Peyer's patch (tissue), 4 donors: ENCODE results near the gene PPP1R13B. TPM values are rescaled to one million over a fixed set of nuclear protein-coding genes. Genes with fewer than 3 reads are reported as not detected.

Source experiments
- DNase-seq, 3 donors: peaks; one replicate each; pipeline ENCODE4 v3.0.0-alpha.2; 2017 to 2019
- H3K27ac ChIP-seq, 4 donors: fragments of 200-600 bp; sonication (generic); one replicate each; pipeline ENCODE4 v1.5.1; 2016 to 2019
- H3K27me3 ChIP-seq, 2 donors: fragments of 200-600 bp; sonication (generic); one replicate each; pipeline ENCODE4 v1.5.1; 2019
- H3K36me3 ChIP-seq, 3 donors: fragments of 200-600 bp; sonication (generic); one replicate each; pipeline ENCODE4 v1.5.1; 2016 to 2019
- H3K4me1 ChIP-seq, 4 donors: fragments of 200-600 bp; sonication (generic); one replicate each; pipeline ENCODE4 v1.5.1; 2016 to 2019
- H3K4me3 ChIP-seq, 4 donors: fragments of 200-600 bp; sonication (generic); 1 replicate in 3 of 4; 2 replicates in 1 of 4; pipeline ENCODE4 v1.5.1; 2016 to 2019; ENCODE audit warnings: mild to moderate bottlenecking in 1 of 4
- H3K9me3 ChIP-seq, 4 donors: fragments of 200-600 bp; sonication (generic); one replicate each; pipeline ENCODE4 v1.5.1; 2016 to 2019; ENCODE audit warnings: mild to moderate bottlenecking in 1 of 4
- CTCF ChIP-seq, 6 experiments: fragments of 450-650 bp in 4 of 6; fragments of 200-600 bp in 2 of 6; sonication (generic) in 1 of 6; IDR thresholded peaks; one replicate each; pipeline ENCODE4 v1.5.1; 2017 to 2019; ENCODE audit warnings: antibody characterized with exemption in 6 of 6, mild to moderate bottlenecking in 3 of 6, moderate library complexity in 1 of 6
- POLR2A ChIP-seq, 2 donors: fragments of 450-650 bp; IDR thresholded peaks; one replicate each; pipeline ENCODE4 v1.5.1; 2017; ENCODE audit warnings: antibody characterized with exemption in 2 of 2, mild to moderate bottlenecking in 2 of 2, moderate library complexity in 2 of 2
- total RNA-seq, 4 donors: library from RNA; depleted of rRNA; stranded (reverse); fragments of >200 nt; gene quantifications; one replicate each; pipeline ENCODE4 v1.1.0, GENCODE V29; 2016

Gene PPP1R13B
- total RNA-seq, 4 donors from 2014 or later = 30.5 to 78.3 (median 54.0) TPM

- H3K36me3 ChIP-seq = peaks cover 0 to 16% (median 0%) of the 10 kb centered on the region in 3 donors
- no peaks in the 10 kb centered on the region for H3K9me3 ChIP-seq
- no peaks in the 10 kb centered on the region for H3K4me1 ChIP-seq
- no peak for TF ChIP-seq CTCF (IDR thresholded peaks at IDR 0.05)
- no peak for TF ChIP-seq POLR2A (IDR thresholded peaks at IDR 0.05)
- no peak for DNase-seq
- H3K27ac ChIP-seq = no peak overlapping the region
- H3K27me3 ChIP-seq = no peaks in the 10 kb centered on the region
- no peak overlapping the region for H3K4me3 ChIP-seq
These were observed 93.6 kb downstream of the PPP1R13B start for GRCh38 chr14:103753774-103754173.

- TF ChIP-seq CTCF (IDR thresholded peaks at IDR 0.05) = peak in 2 of 6 experiments; percentile 39 to 57
- TF ChIP-seq POLR2A (IDR thresholded peaks at IDR 0.05) = no peak
- no peaks in the 10 kb centered on the region for H3K27me3 ChIP-seq
- DNase-seq = no peak
- peaks cover 0 to 32% (median 0%) of the 10 kb centered on the region in 3 donors for H3K36me3 ChIP-seq
- H3K4me1 ChIP-seq = no peaks in the 10 kb centered on the region
- no peak overlapping the region for H3K4me3 ChIP-seq
- no peak overlapping the region for H3K27ac ChIP-seq
- H3K9me3 ChIP-seq = no peaks in the 10 kb centered on the region
These were observed 97.5 kb downstream of the PPP1R13B start for GRCh38 chr14:103749860-103750259.

- DNase-seq = no peak
- TF ChIP-seq POLR2A (IDR thresholded peaks at IDR 0.05) (no peak), CTCF (IDR thresholded peaks at IDR 0.05) (no peak)
- H3K36me3 ChIP-seq = peaks cover 0 to 32% (median 0%) of the 10 kb centered on the region in 3 donors
- H3K4me1 ChIP-seq = no peaks in the 10 kb centered on the region
- H3K9me3 ChIP-seq = no peaks in the 10 kb centered on the region
- H3K4me3 ChIP-seq = no peak overlapping the region
- H3K27me3 ChIP-seq = no peaks in the 10 kb centered on the region
- H3K27ac ChIP-seq = no peak overlapping the region
These were observed 97.9 kb downstream of the PPP1R13B start for GRCh38 chr14:103749452-103749851.

GRCh38 chr14:103748534-103748857 lies 98.9 kb downstream of the PPP1R13B start:
- DNase-seq = peak in 1 of 3 donors; percentile 44
- peaks cover 0 to 32% (median 0%) of the 10 kb centered on the region in 3 donors for H3K36me3 ChIP-seq
- H3K9me3 ChIP-seq = no peaks in the 10 kb centered on the region
- no peaks in the 10 kb centered on the region for H3K4me1 ChIP-seq
- H3K27me3 ChIP-seq = no peaks in the 10 kb centered on the region
- H3K27ac ChIP-seq = no peak overlapping the region
- TF ChIP-seq CTCF (IDR thresholded peaks at IDR 0.05) = no peak
- TF ChIP-seq POLR2A (IDR thresholded peaks at IDR 0.05) = no peak
- no peak overlapping the region for H3K4me3 ChIP-seq

- peak in 1 of 3 donors; percentile 38 for DNase-seq
- TF ChIP-seq CTCF (IDR thresholded peaks at IDR 0.05) = no peak
- TF ChIP-seq POLR2A (IDR thresholded peaks at IDR 0.05) = no peak
- Histone ChIP-seq H3K4me3 (no peak overlapping the region), H3K9me3 (no peaks in the 10 kb centered on the region), H3K27ac (no peak overlapping the region), H3K4me1 (no peaks in the 10 kb centered on the region), H3K27me3 (no peaks in the 10 kb centered on the region), H3K36me3 (peaks cover 0 to 35% (median 0%) of the 10 kb centered on the region in 3 donors)
These were observed 100.7 kb downstream of the PPP1R13B start for GRCh38 chr14:103746701-103747100.

- Histone ChIP-seq H3K4me1 (no peaks in the 10 kb centered on the region), H3K9me3 (no peaks in the 10 kb centered on the region), H3K36me3 (peaks cover 0 to 42% (median 0%) of the 10 kb centered on the region in 3 donors), H3K27me3 (no peaks in the 10 kb centered on the region), H3K27ac (peak overlapping the region in 1 of 4 donors; percentile 34), H3K4me3 (no peak overlapping the region)
- TF ChIP-seq POLR2A (IDR thresholded peaks at IDR 0.05) (no peak), CTCF (IDR thresholded peaks at IDR 0.05) (no peak)
- peak in 2 of 3 donors; percentile 46 to 61 for DNase-seq
These were observed 102.0 kb downstream of the PPP1R13B start for GRCh38 chr14:103745424-103745823.
